A673 (cell line): ENCODE results near the gene RAP1GAP.

Source experiments
- CTCF ChIP-seq: fragments of 300-800, 200-600 bp; sonication (generic); conservative IDR thresholded peaks from 2 replicates; pipeline ENCODE4 v1.5.1; 2017; ENCODE audit warnings: low read depth, mild to moderate bottlenecking, antibody characterized with exemption, low read length, moderate library complexity, mixed read lengths
- EZH2 ChIP-seq: fragments of 200-600 bp; sonication (generic); IDR thresholded peaks from 2 replicates; pipeline ENCODE4 v1.6.1; 2017; ENCODE audit warnings: borderline replicate concordance, low read depth, mild to moderate bottlenecking, mixed read lengths, antibody characterized with exemption, low read length; ENCODE audit not compliant: poor library complexity, severe bottlenecking

GRCh38 chr1:21612057-21612456 lies 57.1 kb downstream of the RAP1GAP start:
- TF ChIP-seq CTCF, result no peak
- TF ChIP-seq EZH2, result no peak
